GOT3 (cell line): ENCODE data around the gene ARHGAP6.

Source experiments
- DNase-seq: peaks from one replicate; lab custom pipeline; 2025; ENCODE audit warnings: mixed read lengths; lab: John Stamatoyannopoulos, UW

Gene ARHGAP6

GRCh38 chrX:11293113-11293512 lies 372.6 kb downstream of the ARHGAP6 start, which contains the start of gene AMELX:
TSS of gene AMELX (plus strand) at chrX:11293413. CDS start at chrX:11294789, 1,376 bp downstream.
- DNase-seq = no peak

GRCh38 chrX:11290416-11291102 lies 375.2 kb downstream of the ARHGAP6 start:
- DNase-seq = no peak

GRCh38 chrX:11287505-11287904 lies 378.2 kb downstream of the ARHGAP6 start:
- no peak for DNase-seq

GRCh38 chrX:11285651-11286050 lies 380.1 kb downstream of the ARHGAP6 start:
- DNase-seq = no peak

- no peak for DNase-seq
Measured at GRCh38 chrX:11282043-11282442, 383.7 kb downstream of the ARHGAP6 start.

- DNase-seq = no peak
Measured at GRCh38 chrX:11273544-11273943, 392.2 kb downstream of the ARHGAP6 start.

- DNase-seq = no peak
Measured at GRCh38 chrX:11272863-11273262, 392.9 kb downstream of the ARHGAP6 start.

GRCh38 chrX:11272290-11272689 lies 393.4 kb downstream of the ARHGAP6 start:
- no peak for DNase-seq

- DNase-seq = no peak
Measured at GRCh38 chrX:11269996-11270395, 395.7 kb downstream of the ARHGAP6 start.

- no peak for DNase-seq
Measured at GRCh38 chrX:11269006-11269405, 396.7 kb downstream of the ARHGAP6 start.

GRCh38 chrX:11267425-11267824 lies 398.3 kb downstream of the ARHGAP6 start:
- no peak for DNase-seq

GRCh38 chrX:11266573-11267003 lies 399.1 kb downstream of the ARHGAP6 start:
- DNase-seq = no peak

GRCh38 chrX:11265352-11265751 lies 400.4 kb downstream of the ARHGAP6 start:
- no peak for DNase-seq

- no peak for DNase-seq
Measured at GRCh38 chrX:11264925-11265324, 400.8 kb downstream of the ARHGAP6 start.

- DNase-seq = no peak
Measured at GRCh38 chrX:11261260-11261659, 404.5 kb downstream of the ARHGAP6 start.

GRCh38 chrX:11259437-11259836 lies 406.3 kb downstream of the ARHGAP6 start:
- DNase-seq = no peak

GRCh38 chrX:11257711-11258110 lies 408.0 kb downstream of the ARHGAP6 start:
- no peak for DNase-seq

GRCh38 chrX:11257290-11257689 lies 408.4 kb downstream of the ARHGAP6 start:
- no peak for DNase-seq

GRCh38 chrX:11254417-11255109 lies 411.2 kb downstream of the ARHGAP6 start:
- no peak for DNase-seq

GRCh38 chrX:11244636-11245035 lies 421.1 kb downstream of the ARHGAP6 start:
- DNase-seq = no peak

GRCh38 chrX:11242704-11243103 lies 423.0 kb downstream of the ARHGAP6 start:
- no peak for DNase-seq

GRCh38 chrX:11241720-11242119 lies 424.0 kb downstream of the ARHGAP6 start:
- no peak for DNase-seq

- DNase-seq = no peak
Measured at GRCh38 chrX:11239230-11239629, 426.5 kb downstream of the ARHGAP6 start.
